ENCODE results near the gene MAN1C1. TPM values are rescaled to one million over a fixed set of nuclear protein-coding genes. Genes with fewer than 3 reads are reported as not detected.

MAN1C1 gene
- total and polyA plus RNA-seq, 2 donors (not counting 3 experiments of a cell fraction or from before 2014, with no cell fraction given) = 1.5 to 4.0 TPM

GRCh38 chr1:25581764-25582163 is 34.8 kb upstream of the MAN1C1 start:
- Histone ChIP-seq H4K20me1 (replicated peaks; ENCODE audit: control insufficient read depth, extremely low read depth, insufficient read depth, low read length) (no peaks in the 10 kb centered on the region), H2AFZ (ENCODE audit: low read depth, low read length) (no peak overlapping the region), H3K9me1 (replicated peaks; ENCODE audit: control insufficient read depth, extremely low read depth, insufficient read depth, low read length) (no peaks in the 10 kb centered on the region), H3K9ac (replicated peaks; ENCODE audit: extremely low read depth, insufficient read depth, low read length) (no peak overlapping the region), H3K36me3 (ENCODE audit: control insufficient read depth in 2 of 2, extremely low read depth in 1 of 2, insufficient read depth in 2 of 2, low read length in 2 of 2) (no peaks in the 10 kb centered on the region), H3K4me3 (replicated peaks in 1 of 3; ENCODE audit: insufficient read depth in 1 of 3, low read depth in 1 of 3, low read length in 3 of 3) (no peak overlapping the region), H3K4me1 (ENCODE audit: control insufficient read depth, extremely low read depth, insufficient read depth, low read length) (no peaks in the 10 kb centered on the region), H3K27ac (ENCODE audit: insufficient read depth, low read depth, low read length) (no peak overlapping the region), H3K79me2 (ENCODE audit: control insufficient read depth, insufficient read depth, low read length) (no peaks in the 10 kb centered on the region), H3K27me3 (ENCODE audit: control insufficient read depth in 2 of 2, insufficient read depth in 2 of 2, low read length in 2 of 2) (peaks cover 4 to 9% of the 10 kb centered on the region in 2 experiments), H3K9me3 (replicated peaks; ENCODE audit: control insufficient read depth, insufficient read depth, low read length) (no peaks in the 10 kb centered on the region), H3K4me2 (ENCODE audit: insufficient read depth, low read length) (no peak overlapping the region)
- POLR2A ChIA-PET = no interaction called here
- TF ChIP-seq, protein P1, sequence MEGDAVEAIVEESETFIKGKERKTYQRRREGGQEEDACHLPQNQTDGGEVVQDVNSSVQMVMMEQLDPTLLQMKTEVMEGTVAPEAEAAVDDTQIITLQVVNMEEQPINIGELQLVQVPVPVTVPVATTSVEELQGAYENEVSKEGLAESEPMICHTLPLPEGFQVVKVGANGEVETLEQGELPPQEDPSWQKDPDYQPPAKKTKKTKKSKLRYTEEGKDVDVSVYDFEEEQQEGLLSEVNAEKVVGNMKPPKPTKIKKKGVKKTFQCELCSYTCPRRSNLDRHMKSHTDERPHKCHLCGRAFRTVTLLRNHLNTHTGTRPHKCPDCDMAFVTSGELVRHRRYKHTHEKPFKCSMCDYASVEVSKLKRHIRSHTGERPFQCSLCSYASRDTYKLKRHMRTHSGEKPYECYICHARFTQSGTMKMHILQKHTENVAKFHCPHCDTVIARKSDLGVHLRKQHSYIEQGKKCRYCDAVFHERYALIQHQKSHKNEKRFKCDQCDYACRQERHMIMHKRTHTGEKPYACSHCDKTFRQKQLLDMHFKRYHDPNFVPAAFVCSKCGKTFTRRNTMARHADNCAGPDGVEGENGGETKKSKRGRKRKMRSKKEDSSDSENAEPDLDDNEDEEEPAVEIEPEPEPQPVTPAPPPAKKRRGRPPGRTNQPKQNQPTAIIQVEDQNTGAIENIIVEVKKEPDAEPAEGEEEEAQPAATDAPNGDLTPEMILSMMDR (IDR thresholded peaks at IDR 0.05; ENCODE audit: extremely low read depth in 1 of 2, insufficient read depth in 1 of 2, low read depth in 1 of 2, low read length in 2 of 2) = no peak
- CTCF ChIA-PET = interaction anchor here (1.4 to 2.0 kb wide), 2 partner anchors 9 kb away, joined by 6 to 12 read pairs; no protein-coding TSS in a partner anchor
- dilution Hi-C loops (cut with MboI; ENCODE audit: extremely low pct_ligation_motif_present, low sequenced_read_pairs) = no loop called here
- DNase-seq (ENCODE audit: low read depth, low spot score) = no peak
- no peak for FAIRE-seq
- BruUV-seq (replicated peaks) = no TSS peak
- intact Hi-C loops (cut with micrococcal nuclease) = no loop called here

GRCh38 chr1:25583519-25584370 is 32.8 kb upstream of the MAN1C1 start:
- no peak for FAIRE-seq
- Histone ChIP-seq H3K36me3 (ENCODE audit: control insufficient read depth in 2 of 2, extremely low read depth in 1 of 2, insufficient read depth in 2 of 2, low read length in 2 of 2) (no peaks in the 10 kb centered on the region), H3K4me3 (replicated peaks in 1 of 3; ENCODE audit: insufficient read depth in 1 of 3, low read depth in 1 of 3, low read length in 3 of 3) (no peak overlapping the region), H3K79me2 (ENCODE audit: control insufficient read depth, insufficient read depth, low read length) (no peaks in the 10 kb centered on the region), H3K9me3 (replicated peaks; ENCODE audit: control insufficient read depth, insufficient read depth, low read length) (no peaks in the 10 kb centered on the region), H4K20me1 (replicated peaks; ENCODE audit: control insufficient read depth, extremely low read depth, insufficient read depth, low read length) (no peaks in the 10 kb centered on the region), H2AFZ (ENCODE audit: low read depth, low read length) (no peak overlapping the region), H3K27ac (ENCODE audit: insufficient read depth, low read depth, low read length) (no peak overlapping the region), H3K27me3 (ENCODE audit: control insufficient read depth in 2 of 2, insufficient read depth in 2 of 2, low read length in 2 of 2) (peaks cover 4 to 8% of the 10 kb centered on the region in 2 experiments), H3K9ac (replicated peaks; ENCODE audit: extremely low read depth, insufficient read depth, low read length) (no peak overlapping the region), H3K4me1 (ENCODE audit: control insufficient read depth, extremely low read depth, insufficient read depth, low read length) (no peaks in the 10 kb centered on the region), H3K4me2 (ENCODE audit: insufficient read depth, low read length) (no peak overlapping the region), H3K9me1 (replicated peaks; ENCODE audit: control insufficient read depth, extremely low read depth, insufficient read depth, low read length) (no peaks in the 10 kb centered on the region)
- intact Hi-C loops (cut with micrococcal nuclease) = no loop called here
- ChIA-PET CTCF (interaction anchor here (2.0 kb wide), 1 partner anchor 11 kb away, joined by 12 read pairs; no protein-coding TSS in a partner anchor), POLR2A (no interaction called here)
- dilution Hi-C loops (cut with MboI; ENCODE audit: extremely low pct_ligation_motif_present, low sequenced_read_pairs) = no loop called here
- no peak for DNase-seq (ENCODE audit: low read depth, low spot score)
- no TSS peak for BruUV-seq (replicated peaks)
- TF ChIP-seq, protein P2, sequence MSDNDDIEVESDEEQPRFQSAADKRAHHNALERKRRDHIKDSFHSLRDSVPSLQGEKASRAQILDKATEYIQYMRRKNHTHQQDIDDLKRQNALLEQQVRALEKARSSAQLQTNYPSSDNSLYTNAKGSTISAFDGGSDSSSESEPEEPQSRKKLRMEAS (IDR thresholded peaks at IDR 0.05; ENCODE audit: insufficient read depth, insufficient read length) = no peak
- no peak for TF ChIP-seq GATA2 (IDR thresholded peaks at IDR 0.05; ENCODE audit: insufficient read depth, insufficient read length, low read depth, low read length)
- no peak for TF ChIP-seq POLR2AphosphoS5 (IDR thresholded peaks at IDR 0.05; ENCODE audit: insufficient read depth, low read depth, low read length)
- TF ChIP-seq JUN (IDR thresholded peaks at IDR 0.05; ENCODE audit: borderline replicate concordance, insufficient read depth, insufficient read length, low read depth) = no peak
- TF ChIP-seq FOS (IDR thresholded peaks at IDR 0.05; ENCODE audit: borderline replicate concordance, insufficient read depth, low read length) = no peak
- TF ChIP-seq POLR2A (IDR thresholded peaks at IDR 0.05; ENCODE audit: low read depth, low read length) = no peak
- TF ChIP-seq MYC (IDR thresholded peaks at IDR 0.05; ENCODE audit: low read depth, low read length) = no peak
- TF ChIP-seq, protein P1 (IDR thresholded peaks at IDR 0.05; ENCODE audit: extremely low read depth in 1 of 2, insufficient read depth in 1 of 2, low read depth in 1 of 2, low read length in 2 of 2) = no peak
- TF ChIP-seq EZH2 (IDR thresholded peaks at IDR 0.05; ENCODE audit: borderline replicate concordance, low read depth, low read length, severe bottlenecking) = no peak

Data from endothelial cell of umbilical vein (primary cell).